Neural cell (in vitro differentiated cells): ENCODE measurements around the gene PCNX4.

Source experiments
- EP300 ChIP-seq: fragments of 450-650 bp; conservative IDR thresholded peaks from 2 replicates; pipeline ENCODE4 v1.6.1; 2014; ENCODE audit warnings: antibody characterized with exemption, mild to moderate bottlenecking, moderate library complexity; ENCODE audit not compliant: poor library complexity, severe bottlenecking
- EZH2 ChIP-seq: fragments of 200-600, 300-800 bp; shearing (Covaris generic), sonication (generic); IDR thresholded peaks from 2 replicates; pipeline ENCODE4 v1.6.1; 2014; ENCODE audit warnings: antibody characterized with exemption, low read length, borderline replicate concordance, mild to moderate bottlenecking; ENCODE audit not compliant: insufficient read depth, poor library complexity, severe bottlenecking
- MXI1 ChIP-seq: fragments of 450-650 bp; conservative IDR thresholded peaks from 2 replicates; pipeline ENCODE4 v1.6.1; 2014; ENCODE audit warnings: antibody characterized with exemption, mild to moderate bottlenecking; ENCODE audit not compliant: poor library complexity, severe bottlenecking
- POLR2AphosphoS5 ChIP-seq: IDR thresholded peaks from 2 replicates; pipeline ENCODE4 v1.6.1; 2012
- RAD21 ChIP-seq: fragments of 450-650 bp; conservative IDR thresholded peaks from 2 replicates; pipeline ENCODE4 v1.6.1; 2014; ENCODE audit warnings: antibody characterized with exemption, mild to moderate bottlenecking, moderate library complexity
- SMC3 ChIP-seq: fragments of 450-650 bp; conservative IDR thresholded peaks from 2 replicates; pipeline ENCODE4 v1.6.1; 2014; ENCODE audit warnings: antibody characterized with exemption, mild to moderate bottlenecking, moderate library complexity; ENCODE audit not compliant: poor library complexity
- TF ChIP-seq, protein P1 (sequence below): fragments of 450-650 bp; IDR thresholded peaks from 2 replicates; pipeline ENCODE4 v1.5.1; 2014; ENCODE audit warnings: antibody characterized with exemption, mild to moderate bottlenecking, moderate library complexity; ENCODE audit not compliant: poor library complexity, severe bottlenecking
- TF ChIP-seq, protein P2 (sequence below): IDR thresholded peaks from 2 replicates; pipeline ENCODE4 v1.6.1; 2012; ENCODE audit warnings: borderline replicate concordance

DNA sequence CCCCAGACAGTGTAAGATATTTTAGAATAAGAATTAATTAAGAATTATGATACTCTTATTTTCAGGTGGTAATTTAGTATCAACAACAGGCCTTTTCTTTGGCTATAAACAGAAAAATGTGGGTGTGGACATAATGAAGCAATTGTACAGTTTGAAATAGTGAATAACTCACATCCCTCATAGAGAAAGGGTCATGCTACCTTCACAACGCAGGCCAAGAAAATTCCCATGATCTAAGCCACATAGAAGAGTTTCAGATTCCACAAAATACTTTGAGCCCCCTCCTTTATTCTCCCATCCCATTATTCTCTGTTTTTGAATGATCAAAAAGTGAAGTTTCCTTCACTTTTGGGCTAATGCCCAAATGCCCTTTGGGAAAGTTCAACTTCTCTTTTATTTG, 97.0 kb downstream of the PCNX4 start:
- TF ChIP-seq, protein P1, sequence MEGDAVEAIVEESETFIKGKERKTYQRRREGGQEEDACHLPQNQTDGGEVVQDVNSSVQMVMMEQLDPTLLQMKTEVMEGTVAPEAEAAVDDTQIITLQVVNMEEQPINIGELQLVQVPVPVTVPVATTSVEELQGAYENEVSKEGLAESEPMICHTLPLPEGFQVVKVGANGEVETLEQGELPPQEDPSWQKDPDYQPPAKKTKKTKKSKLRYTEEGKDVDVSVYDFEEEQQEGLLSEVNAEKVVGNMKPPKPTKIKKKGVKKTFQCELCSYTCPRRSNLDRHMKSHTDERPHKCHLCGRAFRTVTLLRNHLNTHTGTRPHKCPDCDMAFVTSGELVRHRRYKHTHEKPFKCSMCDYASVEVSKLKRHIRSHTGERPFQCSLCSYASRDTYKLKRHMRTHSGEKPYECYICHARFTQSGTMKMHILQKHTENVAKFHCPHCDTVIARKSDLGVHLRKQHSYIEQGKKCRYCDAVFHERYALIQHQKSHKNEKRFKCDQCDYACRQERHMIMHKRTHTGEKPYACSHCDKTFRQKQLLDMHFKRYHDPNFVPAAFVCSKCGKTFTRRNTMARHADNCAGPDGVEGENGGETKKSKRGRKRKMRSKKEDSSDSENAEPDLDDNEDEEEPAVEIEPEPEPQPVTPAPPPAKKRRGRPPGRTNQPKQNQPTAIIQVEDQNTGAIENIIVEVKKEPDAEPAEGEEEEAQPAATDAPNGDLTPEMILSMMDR: no peak
- TF ChIP-seq, protein P2, sequence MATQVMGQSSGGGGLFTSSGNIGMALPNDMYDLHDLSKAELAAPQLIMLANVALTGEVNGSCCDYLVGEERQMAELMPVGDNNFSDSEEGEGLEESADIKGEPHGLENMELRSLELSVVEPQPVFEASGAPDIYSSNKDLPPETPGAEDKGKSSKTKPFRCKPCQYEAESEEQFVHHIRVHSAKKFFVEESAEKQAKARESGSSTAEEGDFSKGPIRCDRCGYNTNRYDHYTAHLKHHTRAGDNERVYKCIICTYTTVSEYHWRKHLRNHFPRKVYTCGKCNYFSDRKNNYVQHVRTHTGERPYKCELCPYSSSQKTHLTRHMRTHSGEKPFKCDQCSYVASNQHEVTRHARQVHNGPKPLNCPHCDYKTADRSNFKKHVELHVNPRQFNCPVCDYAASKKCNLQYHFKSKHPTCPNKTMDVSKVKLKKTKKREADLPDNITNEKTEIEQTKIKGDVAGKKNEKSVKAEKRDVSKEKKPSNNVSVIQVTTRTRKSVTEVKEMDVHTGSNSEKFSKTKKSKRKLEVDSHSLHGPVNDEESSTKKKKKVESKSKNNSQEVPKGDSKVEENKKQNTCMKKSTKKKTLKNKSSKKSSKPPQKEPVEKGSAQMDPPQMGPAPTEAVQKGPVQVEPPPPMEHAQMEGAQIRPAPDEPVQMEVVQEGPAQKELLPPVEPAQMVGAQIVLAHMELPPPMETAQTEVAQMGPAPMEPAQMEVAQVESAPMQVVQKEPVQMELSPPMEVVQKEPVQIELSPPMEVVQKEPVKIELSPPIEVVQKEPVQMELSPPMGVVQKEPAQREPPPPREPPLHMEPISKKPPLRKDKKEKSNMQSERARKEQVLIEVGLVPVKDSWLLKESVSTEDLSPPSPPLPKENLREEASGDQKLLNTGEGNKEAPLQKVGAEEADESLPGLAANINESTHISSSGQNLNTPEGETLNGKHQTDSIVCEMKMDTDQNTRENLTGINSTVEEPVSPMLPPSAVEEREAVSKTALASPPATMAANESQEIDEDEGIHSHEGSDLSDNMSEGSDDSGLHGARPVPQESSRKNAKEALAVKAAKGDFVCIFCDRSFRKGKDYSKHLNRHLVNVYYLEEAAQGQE: no peak
- TF ChIP-seq POLR2AphosphoS5 (no peak), EP300 (no peak), SMC3 (no peak), RAD21 (no peak), EZH2 (no peak), MXI1 (no peak)
